ENCODE measurements around the gene MAP3K10.
A peak's percentile ranks its signal among the peaks of the same experiment; 100 is the strongest.

MAP3K10 gene

DNA sequence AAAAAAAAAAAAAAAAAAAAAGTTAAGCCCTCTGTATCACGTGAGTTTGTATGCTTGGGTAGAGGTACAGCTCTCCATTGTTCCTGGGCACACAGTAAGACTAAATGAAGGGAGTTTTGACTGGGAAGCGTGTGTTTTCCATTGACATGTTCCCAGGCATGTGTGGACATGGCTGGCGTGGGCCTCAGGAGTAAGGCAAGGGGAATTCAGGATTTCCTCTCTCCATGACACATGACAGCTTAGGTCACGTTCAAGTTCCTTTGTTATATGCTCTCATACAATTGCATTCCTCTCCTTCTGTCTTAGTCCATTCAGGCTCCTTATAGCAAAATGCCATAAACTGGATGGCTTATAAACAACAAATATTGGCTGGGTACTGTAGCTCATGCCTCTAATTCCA, 17.1 kb upstream of the MAP3K10 start:
- no peak for DNase-seq (ENCODE audit: low spot score)

GRCh38 chr19:40175820-40176219, 15.4 kb upstream of the MAP3K10 start:
- no peak for DNase-seq (ENCODE audit: low spot score)

DNA sequence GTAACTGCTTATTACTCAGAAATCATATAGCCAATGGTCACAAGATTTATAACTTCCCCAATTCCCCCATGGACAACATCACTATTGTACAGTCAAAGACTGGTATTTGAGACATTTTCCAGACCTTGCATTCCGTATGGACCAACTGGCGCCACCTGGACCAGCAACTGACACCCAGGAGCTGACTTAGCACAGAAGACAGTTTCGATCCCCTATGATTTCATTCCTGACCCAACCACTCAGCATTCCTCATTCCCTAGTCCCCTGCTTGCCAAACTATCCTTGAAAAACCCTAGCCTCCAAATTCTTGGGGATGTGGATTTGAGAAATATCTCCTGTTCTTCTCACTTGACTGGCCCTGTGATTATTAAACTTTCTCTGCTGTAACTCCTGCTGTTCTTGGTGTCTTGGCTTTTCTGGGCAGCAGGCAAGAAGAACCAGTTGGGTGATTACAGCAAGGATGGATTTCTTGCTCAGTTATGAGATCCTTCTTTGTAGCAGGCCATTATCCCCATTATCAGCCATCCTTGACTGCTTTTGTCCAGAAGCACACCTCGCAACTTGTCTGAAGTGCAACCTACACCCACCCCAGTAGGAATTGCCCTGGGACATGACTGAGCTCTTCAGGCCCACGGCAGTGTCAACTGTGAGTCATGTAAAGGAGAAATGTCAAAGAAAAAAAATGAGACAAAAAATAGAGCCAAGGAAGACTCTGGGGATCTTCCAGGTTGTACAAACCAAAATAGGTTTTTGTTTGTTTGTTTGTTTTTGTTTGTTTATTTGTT, 13.7 kb upstream of the MAP3K10 start:
- no peak for DNase-seq (ENCODE audit: low spot score)

- DNase-seq (ENCODE audit: low spot score), result no peak
Observed at GRCh38 chr19:40178756-40179155, 12.5 kb upstream of the MAP3K10 start.

GRCh38 chr19:40184273-40184672, 7.0 kb upstream of the MAP3K10 start:
- DNase-seq (ENCODE audit: low spot score), result no peak

DNA sequence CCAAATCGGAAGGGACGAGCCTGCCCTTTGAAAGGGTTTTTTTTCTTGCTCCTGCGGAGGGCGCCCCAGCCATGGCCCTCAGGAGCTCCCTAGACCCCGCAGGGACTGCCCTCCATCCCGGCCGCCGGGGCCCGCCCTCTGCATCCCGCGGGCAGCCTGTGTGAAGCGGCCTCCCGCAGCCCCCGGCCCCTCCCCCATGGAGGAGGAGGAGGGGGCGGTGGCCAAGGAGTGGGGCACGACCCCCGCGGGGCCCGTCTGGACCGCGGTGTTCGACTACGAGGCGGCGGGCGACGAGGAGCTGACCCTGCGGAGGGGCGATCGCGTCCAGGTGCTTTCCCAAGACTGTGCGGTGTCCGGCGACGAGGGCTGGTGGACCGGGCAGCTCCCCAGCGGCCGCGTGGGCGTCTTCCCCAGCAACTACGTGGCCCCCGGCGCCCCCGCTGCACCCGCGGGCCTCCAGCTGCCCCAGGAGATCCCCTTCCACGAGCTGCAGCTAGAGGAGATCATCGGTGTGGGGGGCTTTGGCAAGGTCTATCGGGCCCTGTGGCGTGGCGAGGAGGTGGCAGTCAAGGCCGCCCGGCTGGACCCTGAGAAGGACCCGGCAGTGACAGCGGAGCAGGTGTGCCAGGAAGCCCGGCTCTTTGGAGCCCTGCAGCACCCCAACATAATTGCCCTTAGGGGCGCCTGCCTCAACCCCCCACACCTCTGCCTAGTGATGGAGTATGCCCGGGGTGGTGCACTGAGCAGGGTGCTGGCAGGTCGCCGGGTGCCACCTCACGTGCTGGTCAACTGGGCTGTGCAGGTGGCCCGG, 815 bp downstream of the MAP3K10 start:
- peak; percentile 66 for DNase-seq (ENCODE audit: low spot score)

- no peak for DNase-seq (ENCODE audit: low spot score)
Observed at GRCh38 chr19:40192758-40193586, 1.7 kb downstream of the MAP3K10 start.

DNA sequence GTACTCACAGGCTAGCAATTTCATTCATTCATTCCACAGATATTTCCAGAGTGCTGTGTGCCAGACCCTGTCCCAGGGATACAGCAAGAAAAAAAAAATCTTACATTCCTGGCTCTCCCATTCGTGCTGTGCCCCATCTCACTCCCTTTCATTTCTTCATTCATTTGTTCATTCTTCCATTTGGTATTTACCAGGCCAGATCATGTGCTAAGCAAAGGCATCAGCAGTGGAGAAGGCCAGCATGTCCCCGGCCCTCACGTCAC, 2.3 kb downstream of the MAP3K10 start:
- DNase-seq (ENCODE audit: low spot score), result peak; percentile 62

DNA sequence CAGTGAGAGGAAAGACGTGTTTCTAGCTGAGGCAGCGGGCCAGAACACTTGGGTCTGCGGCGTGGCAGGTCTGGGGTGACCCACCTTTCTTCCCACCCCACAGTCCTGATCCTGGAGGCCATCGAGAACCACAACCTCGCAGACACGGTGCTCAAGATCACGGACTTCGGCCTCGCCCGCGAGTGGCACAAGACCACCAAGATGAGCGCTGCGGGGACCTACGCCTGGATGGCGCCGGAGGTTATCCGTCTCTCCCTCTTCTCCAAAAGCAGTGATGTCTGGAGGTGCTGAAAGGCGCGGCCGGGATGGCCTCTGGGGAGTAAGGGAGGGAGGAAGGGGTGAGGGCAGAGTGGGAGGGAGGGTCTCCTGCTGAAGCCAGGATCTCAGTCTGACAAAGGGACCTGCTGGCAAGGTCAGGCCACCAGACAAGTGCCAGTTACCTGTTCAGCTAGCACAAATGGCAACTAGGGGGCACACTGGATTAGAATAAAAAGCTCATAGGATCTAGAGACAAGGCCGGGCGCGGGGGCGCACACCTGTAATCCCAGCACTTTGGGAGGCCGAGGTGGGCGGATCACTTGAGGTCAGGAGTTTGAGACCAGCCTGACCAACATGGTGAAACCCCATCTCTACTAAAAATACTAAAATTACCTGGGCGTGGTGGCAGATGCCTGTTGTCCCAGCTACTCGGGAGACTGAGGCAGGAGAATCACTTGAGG, 7.2 kb downstream of the MAP3K10 start:
- no peak for DNase-seq (ENCODE audit: low spot score)

- DNase-seq (ENCODE audit: low spot score), result no peak
Observed at GRCh38 chr19:40200341-40201099, 9.3 kb downstream of the MAP3K10 start.

DNA sequence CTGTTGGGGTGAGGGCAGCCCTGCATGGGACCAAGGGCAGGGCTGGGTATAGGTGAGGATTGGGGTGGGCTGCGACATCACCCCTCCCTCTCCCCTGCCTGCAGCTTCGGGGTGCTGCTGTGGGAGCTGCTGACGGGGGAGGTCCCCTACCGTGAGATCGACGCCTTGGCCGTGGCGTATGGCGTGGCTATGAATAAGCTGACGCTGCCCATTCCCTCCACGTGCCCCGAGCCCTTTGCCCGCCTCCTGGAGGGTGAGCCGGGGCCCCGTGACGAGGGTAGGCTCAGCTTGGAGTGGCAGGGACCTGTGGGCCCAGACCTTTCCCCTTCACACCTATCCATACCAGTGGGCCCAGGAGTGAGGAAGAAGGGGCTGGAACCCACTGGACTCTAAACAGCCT, 13.2 kb downstream of the MAP3K10 start:
- no peak for DNase-seq (ENCODE audit: low spot score)

DNA sequence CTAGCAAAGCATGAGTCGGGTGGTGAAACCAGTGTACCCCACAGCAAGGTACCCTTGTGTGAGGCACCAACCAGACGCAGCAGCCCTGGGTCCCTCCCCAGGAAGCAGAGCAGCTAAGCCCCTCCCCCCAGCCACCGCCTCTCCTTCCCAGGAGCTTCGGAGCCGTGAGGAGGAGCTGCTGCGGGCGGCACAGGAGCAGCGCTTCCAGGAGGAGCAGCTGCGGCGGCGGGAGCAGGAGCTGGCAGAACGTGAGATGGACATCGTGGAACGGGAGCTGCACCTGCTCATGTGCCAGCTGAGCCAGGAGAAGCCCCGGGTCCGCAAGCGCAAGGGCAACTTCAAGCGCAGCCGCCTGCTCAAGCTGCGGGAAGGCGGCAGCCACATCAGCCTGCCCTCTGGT, 14.5 kb downstream of the MAP3K10 start:
- DNase-seq (ENCODE audit: low spot score), result no peak

DNA sequence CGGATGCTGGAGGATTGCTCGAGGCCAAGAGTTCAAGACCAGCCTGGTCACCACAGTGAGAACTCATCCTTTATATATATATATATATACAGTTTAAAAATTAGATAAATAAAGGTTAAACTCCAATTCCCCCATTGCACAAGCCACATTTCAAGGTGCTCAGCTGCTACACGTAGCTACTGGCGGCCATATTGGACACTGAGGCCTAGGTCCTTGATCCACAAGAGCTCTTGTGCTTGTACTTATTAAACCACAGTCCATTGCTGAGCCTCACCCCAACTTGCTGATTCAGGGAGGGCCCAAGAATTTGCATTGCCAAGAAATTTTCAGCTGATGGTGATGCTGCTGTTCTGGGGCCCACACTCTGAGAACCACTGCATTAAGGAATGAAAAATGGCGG, 17.4 kb downstream of the MAP3K10 start:
- DNase-seq (ENCODE audit: low spot score), result no peak

GRCh38 chr19:40210889-40211288, 19.7 kb downstream of the MAP3K10 start:
- no peak for DNase-seq (ENCODE audit: low spot score)

- no peak for DNase-seq (ENCODE audit: low spot score)
Observed at GRCh38 chr19:40213251-40213829, 22.1 kb downstream of the MAP3K10 start.

GRCh38 chr19:40213882-40214570, 22.8 kb downstream of the MAP3K10 start:
- no peak for DNase-seq (ENCODE audit: low spot score)

DNA sequence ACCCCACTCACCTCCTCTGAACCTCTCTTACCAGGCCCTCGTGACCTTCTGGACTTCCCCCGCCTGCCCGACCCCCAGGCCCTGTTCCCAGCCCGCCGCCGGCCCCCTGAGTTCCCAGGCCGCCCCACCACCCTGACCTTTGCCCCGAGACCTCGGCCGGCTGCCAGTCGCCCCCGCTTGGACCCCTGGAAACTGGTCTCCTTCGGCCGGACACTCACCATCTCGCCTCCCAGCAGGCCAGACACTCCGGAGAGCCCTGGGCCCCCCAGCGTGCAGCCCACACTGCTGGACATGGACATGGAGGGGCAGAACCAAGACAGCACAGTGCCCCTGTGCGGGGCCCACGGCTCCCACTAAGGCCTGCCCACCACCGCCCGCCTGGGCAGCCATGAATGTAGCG, 23.7 kb downstream of the MAP3K10 start:
- DNase-seq (ENCODE audit: low spot score), result no peak

DNA sequence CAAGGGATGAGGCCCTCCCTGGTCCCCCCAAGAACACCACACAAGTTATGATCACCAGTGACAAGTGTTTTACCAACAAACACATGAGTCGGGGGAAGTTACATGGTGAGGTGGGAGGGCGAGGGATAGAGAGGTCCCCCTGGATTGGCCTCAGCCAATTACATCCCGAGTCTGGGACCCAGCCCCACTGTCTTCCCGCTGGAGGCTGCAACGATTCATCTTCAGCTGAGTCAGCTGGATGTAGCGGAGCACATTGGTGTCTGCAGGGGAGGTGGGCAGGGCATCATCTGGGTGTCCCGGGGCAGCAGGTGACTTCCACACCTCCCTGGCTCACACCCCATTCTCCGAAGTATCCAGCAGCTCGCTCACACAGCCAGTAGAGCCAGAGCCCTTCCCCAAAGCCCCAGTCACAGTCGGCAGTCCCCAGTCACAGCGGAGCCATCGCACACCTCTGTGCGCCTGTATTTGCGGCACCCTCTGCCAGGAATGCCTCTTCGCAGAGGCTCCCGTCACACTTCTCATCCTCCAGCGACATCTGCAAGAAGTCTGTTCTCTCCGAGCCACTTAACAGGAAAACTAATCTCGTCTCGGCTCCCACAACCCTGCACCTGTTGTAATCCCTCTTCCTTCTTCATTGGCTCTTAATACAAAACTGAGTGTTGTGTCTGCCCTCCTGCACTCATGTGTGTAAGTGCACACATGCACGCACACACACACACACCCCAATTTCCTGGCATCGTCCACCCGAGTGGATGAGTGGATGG, 25.0 kb downstream of the MAP3K10 start:
- no peak for DNase-seq (ENCODE audit: low spot score)

DNA sequence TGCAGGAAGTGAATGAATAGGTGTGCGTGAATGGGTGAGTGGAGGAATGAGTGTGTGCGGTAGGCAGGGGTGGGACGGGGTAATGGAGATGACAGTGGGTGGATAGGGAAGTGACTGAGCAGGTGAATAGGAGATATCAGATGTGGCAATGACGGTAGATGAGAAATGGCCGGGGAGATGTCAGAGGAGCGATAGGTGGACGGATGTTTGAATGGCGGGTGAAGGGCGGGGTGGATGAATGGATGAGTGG, 25.5 kb downstream of the MAP3K10 start:
- DNase-seq (ENCODE audit: low spot score), result no peak

Data from AG08396 (cell line).